ENCODE results near the gene ICAM2.

The ICAM2 gene

GRCh38 chr17:63973930-63974593 is 46.4 kb downstream of the ICAM2 start:
- DNase-seq: no peak

GRCh38 chr17:63973247-63973646 is 47.2 kb downstream of the ICAM2 start:
- DNase-seq: no peak

- DNase-seq: no peak
Measured at GRCh38 chr17:63972796-63973195, 47.6 kb downstream of the ICAM2 start, which contains the start of gene SCN4A. TSS of gene SCN4A (minus strand) at chr17:63972918. CDS start at chr17:63972841, 77 bp downstream.

GRCh38 chr17:63969278-63969677 is 51.2 kb downstream of the ICAM2 start:
- DNase-seq: no peak

GRCh38 chr17:63967953-63968352 is 52.5 kb downstream of the ICAM2 start:
- no peak for DNase-seq

GRCh38 chr17:63966646-63967264 is 53.7 kb downstream of the ICAM2 start:
- no peak for DNase-seq

GRCh38 chr17:63963123-63963522 is 57.3 kb downstream of the ICAM2 start:
- no peak for DNase-seq

GRCh38 chr17:63962298-63962744 is 58.1 kb downstream of the ICAM2 start:
- no peak for DNase-seq

- no peak for DNase-seq
Measured at GRCh38 chr17:63961355-63962212, 58.8 kb downstream of the ICAM2 start.

- DNase-seq: no peak
Measured at GRCh38 chr17:63960430-63960829, 60.0 kb downstream of the ICAM2 start.

GRCh38 chr17:63960006-63960405 is 60.4 kb downstream of the ICAM2 start:
- no peak for DNase-seq

GRCh38 chr17:63956296-63956920 is 64.0 kb downstream of the ICAM2 start:
- DNase-seq: no peak

- no peak for DNase-seq
Measured at GRCh38 chr17:63955791-63956190, 64.6 kb downstream of the ICAM2 start.

- no peak for DNase-seq
Measured at GRCh38 chr17:63955232-63955631, 65.2 kb downstream of the ICAM2 start.

GRCh38 chr17:63954402-63955063 is 65.9 kb downstream of the ICAM2 start:
- peak; percentile 16 for DNase-seq

Measured in NCI-H1436 (cell line).